K562 (cell line): Measurements from ENCODE around the gene CALM3. TPM values are rescaled to one million over a fixed set of nuclear protein-coding genes. Genes with fewer than 3 reads are reported as not detected.

Source experiments
- BDP1 ChIP-seq: IDR thresholded peaks from 3 replicates; pipeline ENCODE4 v1.6.1; 2011; ENCODE audit not compliant: insufficient read length, insufficient read depth
- CAMTA2 ChIP-seq: fragments of 250-450 bp; sonication (Bioruptor Pico); conservative IDR thresholded peaks from 2 replicates; pipeline ENCODE4 v1.5.1; 2022
- CEBPG ChIP-seq, 3 experiments: fragments of 200-800 bp in 1 of 3; sonication (Bioruptor generic) in 1 of 3; sonication (generic) in 1 of 3; formaldehyde crosslinking in 1 of 3; IDR thresholded peaks in 2 of 3; conservative IDR thresholded peaks in 1 of 3; 2 replicates each; pipeline versions ENCODE4 v1.6.1 to v1.8.0; 2016 to 2022; ENCODE audit warnings: missing compliant biosample characterization in 2 of 3, missing genetic modification characterization in 2 of 3, mild to moderate bottlenecking in 1 of 3, missing genetic modification reagents in 1 of 3
- CTBP1 ChIP-seq: fragments of 450-650 bp; IDR thresholded peaks from 2 replicates; pipeline ENCODE4 v1.6.1; 2016; ENCODE audit warnings: borderline replicate concordance
- FOXA1 ChIP-seq: fragments of 450-650 bp; IDR thresholded peaks from 2 replicates; pipeline ENCODE4 v1.6.1; 2016; ENCODE audit warnings: mild to moderate bottlenecking, borderline replicate concordance
- HDAC1 ChIP-seq, 2 experiments: fragments of 450-650 bp; IDR thresholded peaks; 2 replicates each; pipeline ENCODE4 v1.6.1; 2016 to 2017; ENCODE audit warnings: inconsistent platforms in 1 of 2, mild to moderate bottlenecking in 1 of 2, moderate library complexity in 1 of 2
- HMGN3 ChIP-seq: IDR thresholded peaks from 2 replicates; pipeline ENCODE4 v1.6.1; 2011; ENCODE audit warnings: borderline replicate concordance, low read depth, mild to moderate bottlenecking, mixed read lengths, low read length; ENCODE audit not compliant: insufficient read length; ENCODE audit errors: extremely low read depth
- MTF1 ChIP-seq: fragments of 250-450 bp; sonication (Bioruptor Pico); IDR thresholded peaks from 2 replicates; pipeline ENCODE4 v1.9.0; 2021; ENCODE audit warnings: moderate library complexity, mild to moderate bottlenecking, inconsistent platforms, borderline replicate concordance
- SP2 ChIP-seq: IDR thresholded peaks from 2 replicates; pipeline ENCODE4 v1.6.1; 2011; ENCODE audit warnings: mild to moderate bottlenecking, low read depth, low read length, moderate library complexity; ENCODE audit not compliant: poor library complexity, severe bottlenecking; ENCODE audit errors: extremely low read depth
- THAP7 ChIP-seq: fragments of 250-450 bp; sonication (Bioruptor Pico); IDR thresholded peaks from 2 replicates; pipeline ENCODE4 v1.5.0; 2021
- ZC3H8 ChIP-seq: fragments of 450-650 bp; IDR thresholded peaks from 2 replicates; pipeline ENCODE4 v1.6.1; 2017
- ZFX ChIP-seq: sonication (generic); formaldehyde crosslinking; IDR thresholded peaks from 2 replicates; pipeline ENCODE4 v1.8.0; 2022; ENCODE audit warnings: mild to moderate bottlenecking, missing genetic modification reagents, moderate library complexity
- ZNF445 ChIP-seq: fragments of 250-450 bp; sonication (Bioruptor Pico); IDR thresholded peaks from 2 replicates; pipeline ENCODE4 v1.4.0; 2020; ENCODE audit warnings: low read depth, mild to moderate bottlenecking, moderate library complexity
- polyA plus RNA-seq, 8 experiments: library from polyadenylated mRNA; depleted of rRNA in 4 of 8; stranded (reverse) in 5 of 8; unstranded in 3 of 8; fragments of >200 nt; fragmentation: Nextera tagmentation in 2 of 8; fragmentation: Illumina TruSeq in 1 of 8; extraction: Ambion mirVana in 2 of 8; extraction: Trizol in 1 of 8; gene quantifications; 2 replicates each; pipeline versions ENCODE4 v1.2.1 to v1.2.3, GENCODE V29; 2011 to 2014; ENCODE audit warnings: inconsistent platforms in 1 of 8, missing spikeins in 1 of 8
- total RNA-seq, 7 experiments: library from RNA; depleted of rRNA in 6 of 7; stranded (reverse); fragments of >200 nt in 6 of 7; fragmentation: Illumina TruSeq in 2 of 7; extraction: Trizol in 2 of 7; gene quantifications; 2 replicates each; pipeline versions ENCODE4 v1.2.1 to v1.2.3, GENCODE V29; 2011 to 2021; ENCODE audit warnings: low replicate concordance in 1 of 7
- TF ChIP-seq, protein P1 (sequence below), 2 experiments: fragments of 450-650 bp; conservative IDR thresholded peaks; 2 replicates each; pipeline ENCODE4 v1.6.1; 2017; ENCODE audit warnings: mild to moderate bottlenecking in 2 of 2, moderate library complexity in 2 of 2
- TF ChIP-seq, protein P2 (sequence below): fragments of 250-450 bp; sonication (Bioruptor Pico); IDR thresholded peaks from 2 replicates; pipeline ENCODE4 v1.8.0; 2022; ENCODE audit warnings: moderate library complexity, mild to moderate bottlenecking, inconsistent platforms

CALM3 gene
- total and polyA plus RNA-seq, 9 of the 15 experiments (the other 6 are each of a cell fraction or from before 2014, with no cell fraction given): 34.6 to 350 (median 156) TPM

DNA sequence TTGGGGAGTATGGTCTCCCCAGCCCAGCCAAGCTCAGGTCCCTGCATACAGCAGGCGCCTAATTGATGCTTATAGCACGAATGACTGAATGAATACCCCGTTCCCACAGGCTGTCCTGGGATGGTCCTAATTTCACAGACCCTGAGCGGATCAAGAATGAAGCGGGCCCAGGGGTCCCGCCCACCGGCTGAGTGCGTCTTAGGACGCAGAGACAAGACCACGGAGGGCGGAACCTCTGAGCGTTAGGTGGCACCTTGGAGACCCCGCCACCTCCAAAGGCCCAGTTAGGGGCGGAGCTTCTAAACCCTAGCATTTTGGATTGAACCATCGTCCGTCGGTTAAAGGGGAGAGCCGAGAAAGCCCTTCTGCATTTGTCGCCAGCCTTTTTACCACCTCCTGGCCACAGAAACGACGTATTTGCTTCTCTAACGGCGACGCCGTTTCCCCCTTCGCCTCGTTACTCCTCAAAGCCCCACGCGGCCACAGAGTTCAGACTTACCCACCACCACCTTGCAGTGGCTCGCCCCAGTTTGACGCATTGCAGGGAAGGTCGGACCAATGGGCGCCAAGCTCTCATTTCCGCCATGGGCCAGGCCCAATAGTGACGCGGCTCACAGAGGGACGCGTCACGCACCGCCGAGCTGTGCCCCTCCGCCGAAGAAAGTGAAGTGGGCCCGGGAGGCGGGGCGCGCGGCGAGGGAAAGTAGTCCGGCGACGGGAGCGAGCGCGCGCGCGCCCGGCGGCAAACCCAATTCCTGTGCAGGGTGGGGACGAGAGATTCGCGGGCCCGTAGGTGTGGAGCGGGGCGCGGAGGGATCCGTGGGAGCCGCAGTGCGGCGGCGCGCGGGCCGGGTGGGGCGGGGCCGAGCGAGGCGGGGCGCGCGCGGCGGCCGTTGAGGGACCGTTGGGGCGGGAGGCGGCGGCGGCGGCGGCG is 479 bp upstream of the CALM3 start (continued):
- TF ChIP-seq FOXA1 (no peak), MTF1 (0 out of 2 replicates have a peak, but pooled peaks have one; percentile 36), ZNF445 (CRISPR knock-in tag) (no peak), HMGN3 (peak; percentile 90), CTBP1 (peak; percentile 98), ZC3H8 (no peak), CAMTA2 (peak; percentile 99), BDP1 (no peak), THAP7 (CRISPR knock-in tag) (no peak), SP2 (no peak), ZFX (CRISPR knock-in tag) (peak; percentile 78), CEBPG (CRISPR knock-in tag; IDR thresholded peaks at IDR 0.05) (no peak), CEBPG (tag; conservative IDR thresholded peaks at IDR 0.05 in 1 of 2, IDR thresholded peaks at IDR 0.05 in 1 of 2) (no peak), HDAC1 (IDR thresholded peaks at IDR 0.05) (peak in 1 of 2 experiments; percentile 47; a peak in 1 of 4 replicates)
- TF ChIP-seq, protein P1, sequence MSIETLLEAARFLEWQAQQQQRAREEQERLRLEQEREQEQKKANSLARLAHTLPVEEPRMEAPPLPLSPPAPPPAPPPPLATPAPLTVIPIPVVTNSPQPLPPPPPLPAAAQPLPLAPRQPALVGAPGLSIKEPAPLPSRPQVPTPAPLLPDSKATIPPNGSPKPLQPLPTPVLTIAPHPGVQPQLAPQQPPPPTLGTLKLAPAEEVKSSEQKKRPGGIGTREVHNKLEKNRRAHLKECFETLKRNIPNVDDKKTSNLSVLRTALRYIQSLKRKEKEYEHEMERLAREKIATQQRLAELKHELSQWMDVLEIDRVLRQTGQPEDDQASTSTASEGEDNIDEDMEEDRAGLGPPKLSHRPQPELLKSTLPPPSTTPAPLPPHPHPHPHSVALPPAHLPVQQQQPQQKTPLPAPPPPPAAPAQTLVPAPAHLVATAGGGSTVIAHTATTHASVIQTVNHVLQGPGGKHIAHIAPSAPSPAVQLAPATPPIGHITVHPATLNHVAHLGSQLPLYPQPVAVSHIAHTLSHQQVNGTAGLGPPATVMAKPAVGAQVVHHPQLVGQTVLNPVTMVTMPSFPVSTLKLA (conservative IDR thresholded peaks at IDR 0.05): peak; percentile 82 to 93
- TF ChIP-seq, protein P2, sequence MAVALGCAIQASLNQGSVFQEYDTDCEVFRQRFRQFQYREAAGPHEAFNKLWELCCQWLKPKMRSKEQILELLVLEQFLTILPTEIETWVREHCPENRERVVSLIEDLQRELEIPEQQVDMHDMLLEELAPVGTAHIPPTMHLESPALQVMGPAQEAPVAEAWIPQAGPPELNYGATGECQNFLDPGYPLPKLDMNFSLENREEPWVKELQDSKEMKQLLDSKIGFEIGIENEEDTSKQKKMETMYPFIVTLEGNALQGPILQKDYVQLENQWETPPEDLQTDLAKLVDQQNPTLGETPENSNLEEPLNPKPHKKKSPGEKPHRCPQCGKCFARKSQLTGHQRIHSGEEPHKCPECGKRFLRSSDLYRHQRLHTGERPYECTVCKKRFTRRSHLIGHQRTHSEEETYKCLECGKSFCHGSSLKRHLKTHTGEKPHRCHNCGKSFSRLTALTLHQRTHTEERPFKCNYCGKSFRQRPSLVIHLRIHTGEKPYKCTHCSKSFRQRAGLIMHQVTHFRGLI (CRISPR knock-in tag): peak; percentile 86; the same call in 1 of the 2 replicates
